HepG2 (cell line): ENCODE results near the gene COASY. TPM values are rescaled to one million over a fixed set of nuclear protein-coding genes. Genes with fewer than 3 reads are reported as not detected.
A peak's percentile ranks its signal among the peaks of the same experiment; 100 is the strongest.

ENCODE experiments used
- ETS1 ChIP-seq: sonication (generic); formaldehyde crosslinking; IDR thresholded peaks from 2 replicates; pipeline ENCODE4 v1.4.0; 2020; ENCODE audit warnings: missing genetic modification reagents
- HDAC2 ChIP-seq: sonication (generic); formaldehyde crosslinking; IDR thresholded peaks from 2 replicates; pipeline ENCODE4 v1.4.0; 2020; ENCODE audit warnings: missing genetic modification reagents
- PAF1 ChIP-seq: IDR thresholded peaks from 2 replicates; pipeline ENCODE4 v1.6.1; 2016; ENCODE audit warnings: missing genetic modification reagents, missing compliant biosample characterization
- PATZ1 ChIP-seq: sonication (generic); formaldehyde crosslinking; IDR thresholded peaks from 2 replicates; pipeline ENCODE4 v1.4.0; 2020; ENCODE audit warnings: missing genetic modification reagents
- RFX3 ChIP-seq: IDR thresholded peaks from 2 replicates; pipeline ENCODE4 v1.6.1; 2016; ENCODE audit warnings: missing biosample characterization, missing genetic modification reagents
- SCMH1 ChIP-seq: sonication (generic); formaldehyde crosslinking; IDR thresholded peaks from 2 replicates; pipeline ENCODE4 v1.9.0; 2021; ENCODE audit warnings: missing genetic modification reagents, mild to moderate bottlenecking, borderline replicate concordance
- TIGD3 ChIP-seq: sonication (generic); formaldehyde crosslinking; IDR thresholded peaks from 2 replicates; pipeline ENCODE4 v1.5.1; 2020; ENCODE audit warnings: mild to moderate bottlenecking, missing genetic modification reagents, borderline replicate concordance
- ZBTB20 ChIP-seq: sonication (generic); formaldehyde crosslinking; IDR thresholded peaks from 2 replicates; pipeline ENCODE4 v1.8.1; 2023; ENCODE audit warnings: missing genetic modification reagents, low read depth, mild to moderate bottlenecking, borderline replicate concordance
- ZBTB21 ChIP-seq: sonication (generic); formaldehyde crosslinking; IDR thresholded peaks from 2 replicates; pipeline ENCODE4 v1.4.0; 2020; ENCODE audit warnings: missing genetic modification reagents
- ZBTB40 ChIP-seq, 2 experiments: fragments of 450-650 bp in 1 of 2; sonication (generic) in 1 of 2; formaldehyde crosslinking in 1 of 2; IDR thresholded peaks; 2 replicates each; pipeline versions ENCODE4 v1.6.1 to v1.8.0; 2016 to 2022; ENCODE audit warnings: antibody characterized with exemption in 1 of 2, mild to moderate bottlenecking in 1 of 2, missing genetic modification reagents in 1 of 2
- ZNF136 ChIP-seq: sonication (generic); formaldehyde crosslinking; IDR thresholded peaks from 2 replicates; pipeline ENCODE4 v1.8.1; 2022; ENCODE audit warnings: low read depth, mild to moderate bottlenecking, moderate library complexity, missing genetic modification reagents
- ZNF382 ChIP-seq: sonication (generic); formaldehyde crosslinking; IDR thresholded peaks from 2 replicates; pipeline ENCODE4 v1.5.0; 2020; ENCODE audit warnings: missing genetic modification reagents, mild to moderate bottlenecking, borderline replicate concordance
- ZNF883 ChIP-seq: sonication (generic); formaldehyde crosslinking; IDR thresholded peaks from 2 replicates; pipeline ENCODE4 v1.5.1; 2020; ENCODE audit warnings: mild to moderate bottlenecking, missing genetic modification reagents; ENCODE audit errors: not compliant biosample characterization
- ZSCAN21 ChIP-seq: sonication (generic); formaldehyde crosslinking; IDR thresholded peaks from 2 replicates; pipeline ENCODE4 v1.8.0; 2022; ENCODE audit warnings: mild to moderate bottlenecking, missing genetic modification reagents, moderate library complexity, borderline replicate concordance
- polyA plus RNA-seq, 8 experiments: library from polyadenylated mRNA; depleted of rRNA in 3 of 8; stranded (reverse) in 7 of 8; unstranded in 1 of 8; fragments of >200 nt; fragmentation: Illumina TruSeq in 4 of 8; extraction: Trizol in 4 of 8; gene quantifications; 2 replicates each; pipeline versions ENCODE4 v1.2.1 to v1.2.3, GENCODE V29; 2011 to 2016; ENCODE audit warnings: low read depth in 4 of 8, missing spikeins in 1 of 8, mixed read lengths in 1 of 8; ENCODE audit not compliant: insufficient read depth in 1 of 8
- total RNA-seq, 5 experiments: library from RNA; depleted of rRNA; stranded (reverse); fragments of >200 nt; fragmentation: Illumina TruSeq; extraction: Trizol; gene quantifications; 2 replicates each; pipeline ENCODE4 v1.2.3, GENCODE V29; 2016; ENCODE audit warnings: low read depth in 1 of 5

The COASY gene
- total and polyA plus RNA-seq, 2 of the 13 experiments (the other 11 are each of a cell fraction or from before 2014, with no cell fraction given) = 90.7 to 125 TPM

GRCh38 chr17:42577532-42578281 lies 15.8 kb downstream of the COASY start, which contains the start of gene PSMC3IP (continued):
- peak; percentile 99 for TF ChIP-seq RFX3 (CRISPR knock-in tag)
- TF ChIP-seq ZBTB40 (IDR thresholded peaks at IDR 0.05) = peak; percentile 82
- TF ChIP-seq ZBTB40 (CRISPR knock-in tag; IDR thresholded peaks at IDR 0.05) = peak; percentile 79
- TF ChIP-seq ZBTB20 (CRISPR knock-in tag) = peak; percentile 45; the same call in 1 of the 2 replicates
- peak; percentile 22; the same call in 1 of the 2 replicates for TF ChIP-seq ZSCAN21
- peak; percentile 34; the same call in 1 of the 2 replicates for TF ChIP-seq PATZ1 (CRISPR knock-in tag)
- no peak for TF ChIP-seq SCMH1 (CRISPR knock-in tag)
- TF ChIP-seq TIGD3 (CRISPR knock-in tag) = peak; percentile 19; the same call in 1 of the 2 replicates
- no peak for TF ChIP-seq PAF1 (CRISPR knock-in tag)
- TF ChIP-seq ZNF382 (CRISPR knock-in tag) = no peak
- TF ChIP-seq ZBTB21 (CRISPR knock-in tag) = no peak
- TF ChIP-seq ZNF136 (CRISPR knock-in tag) = peak; percentile 51; the same call in 1 of the 2 replicates
- peak; percentile 61 for TF ChIP-seq ZNF883
- TF ChIP-seq ETS1 (CRISPR knock-in tag) = no peak; the same call in 1 of the 2 replicates
- no peak for TF ChIP-seq HDAC2 (CRISPR knock-in tag)
